WTC11 (cell line): ENCODE data around the gene SERTAD2.

Source experiments
- ATF6 ChIP-seq: sonication (generic); formaldehyde crosslinking; IDR thresholded peaks from 2 replicates; pipeline ENCODE4 v1.8.1; 2023; ENCODE audit warnings: mild to moderate bottlenecking, missing genetic modification reagents
- CBFB ChIP-seq: sonication (generic); formaldehyde crosslinking; IDR thresholded peaks from 2 replicates; pipeline ENCODE4 v1.8.1; 2022; ENCODE audit warnings: mild to moderate bottlenecking, low read depth, missing genetic modification reagents
- CTCF ChIP-seq: fragments of 200-600 bp; IDR thresholded peaks from 2 replicates; pipeline ENCODE4 v1.8.0; 2022; ENCODE audit warnings: antibody characterized with exemption
- E2F4 ChIP-seq: sonication (generic); formaldehyde crosslinking; IDR thresholded peaks from 2 replicates; pipeline ENCODE4 v1.8.1; 2022; ENCODE audit warnings: low read depth, mild to moderate bottlenecking, moderate library complexity, missing genetic modification reagents, borderline replicate concordance
- SP1 ChIP-seq: sonication (generic); formaldehyde crosslinking; conservative IDR thresholded peaks from 2 replicates; pipeline ENCODE4 v1.8.1; 2022; ENCODE audit warnings: missing genetic modification reagents
- TCF7 ChIP-seq: sonication (generic); formaldehyde crosslinking; IDR thresholded peaks from 2 replicates; pipeline ENCODE4 v1.8.0; 2022; ENCODE audit warnings: mild to moderate bottlenecking, low read depth, missing genetic modification reagents, moderate library complexity
- TEAD4 ChIP-seq: sonication (generic); formaldehyde crosslinking; IDR thresholded peaks from 2 replicates; pipeline ENCODE4 v1.8.0; 2022; ENCODE audit warnings: mild to moderate bottlenecking, missing genetic modification reagents
- USF2 ChIP-seq: sonication (generic); formaldehyde crosslinking; IDR thresholded peaks from 2 replicates; pipeline ENCODE4 v1.8.1; 2023; ENCODE audit warnings: mild to moderate bottlenecking, missing genetic modification reagents, moderate library complexity
- ZBTB21 ChIP-seq: sonication (generic); formaldehyde crosslinking; IDR thresholded peaks from 2 replicates; pipeline ENCODE4 v1.8.1; 2023; ENCODE audit warnings: mild to moderate bottlenecking, missing genetic modification reagents, borderline replicate concordance

GRCh38 chr2:64630752-64631151, 23.0 kb downstream of the SERTAD2 start:
- TF ChIP-seq TCF7 (CRISPR knock-in tag) (no peak), CBFB (no peak), SP1 (CRISPR knock-in tag) (no peak), USF2 (CRISPR knock-in tag) (no peak), CTCF (no peak), ZBTB21 (CRISPR knock-in tag) (no peak), ATF6 (CRISPR knock-in tag) (no peak), TEAD4 (CRISPR knock-in tag) (no peak), E2F4 (CRISPR knock-in tag) (no peak)
